A673 (cell line): Measurements from ENCODE around the gene TRIM66. TPM values are rescaled to one million over a fixed set of nuclear protein-coding genes. Genes with fewer than 3 reads are reported as not detected.

Source experiments
- BruUV-seq: library from RNA; stranded (reverse); fragments of 400-500 nt; replicated peaks from 2 replicates; lab custom pipeline; 2021; lab: Mats Ljungman, UMichigan
- CTCF ChIA-PET: fragments of 300-600 bp; sonication (Branson Sonifier 250); formaldehyde crosslinking; loops from one replicate; lab custom pipeline; 2022; ENCODE audit warnings: antibody characterized with exemption; lab: Charles Lee
- POLR2A ChIA-PET: fragments of 300-600 bp; sonication (Branson Sonifier 250); formaldehyde crosslinking; loops from one replicate; lab custom pipeline; 2022; ENCODE audit warnings: antibody characterized with exemption; ENCODE audit not compliant: low non-redundant PET; lab: Charles Lee
- DNase-seq: peaks from one replicate; pipeline ENCODE4 v3.0.0-alpha.2; 2015; ENCODE audit warnings: low spot score
- H3K27ac ChIP-seq: fragments of 200-600 bp; sonication (generic); 2 replicates; pipeline ENCODE4 v1.5.1; 2016; ENCODE audit warnings: mixed run types, low read depth, mild to moderate bottlenecking, mixed read lengths, antibody characterized with exemption, low read length; ENCODE audit not compliant: poor library complexity, severe bottlenecking
- H3K27me3 ChIP-seq: fragments of 200-600 bp; sonication (generic); replicated peaks from 2 replicates; pipeline ENCODE4 v1.6.1; 2017; ENCODE audit warnings: mixed run types, low read depth, mild to moderate bottlenecking, mixed read lengths, antibody characterized with exemption, low read length; ENCODE audit not compliant: insufficient read depth, poor library complexity
- H3K36me3 ChIP-seq: fragments of 200-600 bp; sonication (generic); 2 replicates; pipeline ENCODE4 v1.6.1; 2016; ENCODE audit warnings: mixed run types, mild to moderate bottlenecking, mixed read lengths, antibody characterized with exemption, low read length; ENCODE audit not compliant: insufficient read depth, poor library complexity, severe bottlenecking
- H3K4me1 ChIP-seq: fragments of 200-600 bp; sonication (generic); 2 replicates; pipeline ENCODE4 v1.6.1; 2017; ENCODE audit warnings: mixed run types, mild to moderate bottlenecking, mixed read lengths, antibody characterized with exemption, low read length; ENCODE audit not compliant: insufficient read depth, poor library complexity, severe bottlenecking
- H3K4me3 ChIP-seq: fragments of 200-600 bp; sonication (generic); 2 replicates; pipeline ENCODE4 v1.5.1; 2016; ENCODE audit warnings: low read depth, mixed run types, mild to moderate bottlenecking, mixed read lengths, low read length; ENCODE audit not compliant: poor library complexity, severe bottlenecking
- H3K9me3 ChIP-seq: fragments of 200-600 bp; sonication (generic); 2 replicates; pipeline ENCODE4 v1.6.1; 2016; ENCODE audit warnings: mixed run types, low read depth, mild to moderate bottlenecking, mixed read lengths, antibody characterized with exemption, low read length; ENCODE audit not compliant: poor library complexity, severe bottlenecking
- CTCF ChIP-seq: fragments of 300-800, 200-600 bp; sonication (generic); conservative IDR thresholded peaks from 2 replicates; pipeline ENCODE4 v1.5.1; 2017; ENCODE audit warnings: low read depth, mild to moderate bottlenecking, antibody characterized with exemption, low read length, moderate library complexity, mixed read lengths
- EZH2 ChIP-seq: fragments of 200-600 bp; sonication (generic); IDR thresholded peaks from 2 replicates; pipeline ENCODE4 v1.6.1; 2017; ENCODE audit warnings: borderline replicate concordance, low read depth, mild to moderate bottlenecking, mixed read lengths, antibody characterized with exemption, low read length; ENCODE audit not compliant: poor library complexity, severe bottlenecking
- intact Hi-C: fragments of 100-400 bp; cut with micrococcal nuclease; formaldehyde crosslinking; loops from one replicate; pipeline ENCODE4 v1.10.0; 2022; ENCODE audit not compliant: unreplicated experiment
- total RNA-seq: library from RNA; stranded (reverse); gene quantifications from 2 replicates; pipeline ENCODE4 v1.2.3, GENCODE V29; 2021

Gene TRIM66
- total RNA-seq, 1 experiment from 2014 or later = 9.7 TPM

- ChIA-PET POLR2A (no interaction called here), CTCF (interaction anchor here (1.1 to 1.4 kb wide), 2 partner anchors 320 to 392 kb away, joined by 3 read pairs; no protein-coding TSS in a partner anchor)
- Histone ChIP-seq H3K27me3 (peaks cover 57% of the 10 kb centered on the region), H3K36me3 (no peaks in the 10 kb centered on the region), H3K4me1 (no peaks in the 10 kb centered on the region), H3K27ac (no peak overlapping the region), H3K9me3 (no peaks in the 10 kb centered on the region), H3K4me3 (no peak overlapping the region)
- BruUV-seq = no TSS peak
- TF ChIP-seq EZH2 (no peak), CTCF (no peak)
- intact Hi-C loops = loop anchor here (5.0 kb wide), 2 partner anchors 185 to 240 kb away; no protein-coding TSS in a partner anchor
- no peak for DNase-seq
Measured at GRCh38 chr11:8567602-8568198, 114.8 kb downstream of the TRIM66 start.

- ChIA-PET CTCF (interaction anchor here (0.6 to 1.4 kb wide), 5 partner anchors 238 to 393 kb away, joined by 3 to 5 read pairs (median 3); no protein-coding TSS in a partner anchor), POLR2A (no interaction called here)
- H3K4me3 ChIP-seq = no peak overlapping the region
- no peaks in the 10 kb centered on the region for H3K4me1 ChIP-seq
- intact Hi-C loops = loop anchor here (1.0 to 5.0 kb wide), 4 partner anchors 184 to 374 kb away; no protein-coding TSS in a partner anchor
- peaks cover 66% of the 10 kb centered on the region for H3K27me3 ChIP-seq
- H3K9me3 ChIP-seq = no peaks in the 10 kb centered on the region
- H3K27ac ChIP-seq = no peak overlapping the region
- no peaks in the 10 kb centered on the region for H3K36me3 ChIP-seq
- no TSS peak for BruUV-seq
- peak; percentile 61 for DNase-seq
- TF ChIP-seq CTCF = peak; percentile 61
- TF ChIP-seq EZH2 = no peak
Measured at GRCh38 chr11:8566613-8567210, 115.8 kb downstream of the TRIM66 start.

GRCh38 chr11:8564526-8564925, 117.9 kb downstream of the TRIM66 start:
- CTCF ChIA-PET = no interaction called here
- POLR2A ChIA-PET = no interaction called here
- no peaks in the 10 kb centered on the region for H3K4me1 ChIP-seq
- no peak for TF ChIP-seq EZH2
- TF ChIP-seq CTCF = no peak
- H3K9me3 ChIP-seq = no peaks in the 10 kb centered on the region
- no peak overlapping the region for H3K27ac ChIP-seq
- no peaks in the 10 kb centered on the region for H3K36me3 ChIP-seq
- H3K27me3 ChIP-seq = peaks cover 73% of the 10 kb centered on the region
- DNase-seq = no peak
- no peak overlapping the region for H3K4me3 ChIP-seq
- intact Hi-C loops = no loop called here
- no TSS peak for BruUV-seq

Other genes with a start within 250 kb of the TRIM66 start
- not detected in 2 replicates for gene STK33, start 88.4 kb downstream of the TRIM66 start, total RNA-seq
- 576 and 629 TPM in 2 replicates for gene RPL27A, start 127 bp upstream of the TRIM66 start, total RNA-seq
- gene AKIP1, start 228.5 kb upstream of the TRIM66 start, total RNA-seq = 26.7 and 28.9 TPM in 2 replicates